ENCODE measurements around the gene SATB1. TPM values are rescaled to one million over a fixed set of nuclear protein-coding genes. Genes with fewer than 3 reads are reported as not detected.

The SATB1 gene
- total and polyA plus RNA-seq, 2 of the 8 experiments (the other 6 are each of a cell fraction or from before 2014, with no cell fraction given): 18.8 to 28.0 TPM

DNA sequence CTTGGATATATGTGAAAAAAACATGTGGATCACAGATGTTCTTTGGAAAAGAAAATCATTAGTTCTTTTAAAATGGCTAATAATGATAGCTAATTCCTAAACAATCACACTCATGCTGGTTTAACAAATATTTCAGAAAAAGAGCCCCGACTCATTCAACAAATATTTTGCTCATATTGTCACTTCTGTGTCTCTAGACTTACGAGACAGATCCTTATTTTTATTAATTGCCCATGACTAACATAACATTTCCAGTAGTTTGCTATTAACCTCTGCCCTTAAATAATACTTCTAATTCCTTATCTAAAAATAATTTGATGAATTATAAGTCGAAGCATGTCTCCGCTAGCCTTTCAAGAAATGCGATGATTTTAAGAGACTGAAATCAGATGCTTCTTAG is 70.4 kb downstream of the SATB1 start (continued):
- TF ChIP-seq, protein P1, sequence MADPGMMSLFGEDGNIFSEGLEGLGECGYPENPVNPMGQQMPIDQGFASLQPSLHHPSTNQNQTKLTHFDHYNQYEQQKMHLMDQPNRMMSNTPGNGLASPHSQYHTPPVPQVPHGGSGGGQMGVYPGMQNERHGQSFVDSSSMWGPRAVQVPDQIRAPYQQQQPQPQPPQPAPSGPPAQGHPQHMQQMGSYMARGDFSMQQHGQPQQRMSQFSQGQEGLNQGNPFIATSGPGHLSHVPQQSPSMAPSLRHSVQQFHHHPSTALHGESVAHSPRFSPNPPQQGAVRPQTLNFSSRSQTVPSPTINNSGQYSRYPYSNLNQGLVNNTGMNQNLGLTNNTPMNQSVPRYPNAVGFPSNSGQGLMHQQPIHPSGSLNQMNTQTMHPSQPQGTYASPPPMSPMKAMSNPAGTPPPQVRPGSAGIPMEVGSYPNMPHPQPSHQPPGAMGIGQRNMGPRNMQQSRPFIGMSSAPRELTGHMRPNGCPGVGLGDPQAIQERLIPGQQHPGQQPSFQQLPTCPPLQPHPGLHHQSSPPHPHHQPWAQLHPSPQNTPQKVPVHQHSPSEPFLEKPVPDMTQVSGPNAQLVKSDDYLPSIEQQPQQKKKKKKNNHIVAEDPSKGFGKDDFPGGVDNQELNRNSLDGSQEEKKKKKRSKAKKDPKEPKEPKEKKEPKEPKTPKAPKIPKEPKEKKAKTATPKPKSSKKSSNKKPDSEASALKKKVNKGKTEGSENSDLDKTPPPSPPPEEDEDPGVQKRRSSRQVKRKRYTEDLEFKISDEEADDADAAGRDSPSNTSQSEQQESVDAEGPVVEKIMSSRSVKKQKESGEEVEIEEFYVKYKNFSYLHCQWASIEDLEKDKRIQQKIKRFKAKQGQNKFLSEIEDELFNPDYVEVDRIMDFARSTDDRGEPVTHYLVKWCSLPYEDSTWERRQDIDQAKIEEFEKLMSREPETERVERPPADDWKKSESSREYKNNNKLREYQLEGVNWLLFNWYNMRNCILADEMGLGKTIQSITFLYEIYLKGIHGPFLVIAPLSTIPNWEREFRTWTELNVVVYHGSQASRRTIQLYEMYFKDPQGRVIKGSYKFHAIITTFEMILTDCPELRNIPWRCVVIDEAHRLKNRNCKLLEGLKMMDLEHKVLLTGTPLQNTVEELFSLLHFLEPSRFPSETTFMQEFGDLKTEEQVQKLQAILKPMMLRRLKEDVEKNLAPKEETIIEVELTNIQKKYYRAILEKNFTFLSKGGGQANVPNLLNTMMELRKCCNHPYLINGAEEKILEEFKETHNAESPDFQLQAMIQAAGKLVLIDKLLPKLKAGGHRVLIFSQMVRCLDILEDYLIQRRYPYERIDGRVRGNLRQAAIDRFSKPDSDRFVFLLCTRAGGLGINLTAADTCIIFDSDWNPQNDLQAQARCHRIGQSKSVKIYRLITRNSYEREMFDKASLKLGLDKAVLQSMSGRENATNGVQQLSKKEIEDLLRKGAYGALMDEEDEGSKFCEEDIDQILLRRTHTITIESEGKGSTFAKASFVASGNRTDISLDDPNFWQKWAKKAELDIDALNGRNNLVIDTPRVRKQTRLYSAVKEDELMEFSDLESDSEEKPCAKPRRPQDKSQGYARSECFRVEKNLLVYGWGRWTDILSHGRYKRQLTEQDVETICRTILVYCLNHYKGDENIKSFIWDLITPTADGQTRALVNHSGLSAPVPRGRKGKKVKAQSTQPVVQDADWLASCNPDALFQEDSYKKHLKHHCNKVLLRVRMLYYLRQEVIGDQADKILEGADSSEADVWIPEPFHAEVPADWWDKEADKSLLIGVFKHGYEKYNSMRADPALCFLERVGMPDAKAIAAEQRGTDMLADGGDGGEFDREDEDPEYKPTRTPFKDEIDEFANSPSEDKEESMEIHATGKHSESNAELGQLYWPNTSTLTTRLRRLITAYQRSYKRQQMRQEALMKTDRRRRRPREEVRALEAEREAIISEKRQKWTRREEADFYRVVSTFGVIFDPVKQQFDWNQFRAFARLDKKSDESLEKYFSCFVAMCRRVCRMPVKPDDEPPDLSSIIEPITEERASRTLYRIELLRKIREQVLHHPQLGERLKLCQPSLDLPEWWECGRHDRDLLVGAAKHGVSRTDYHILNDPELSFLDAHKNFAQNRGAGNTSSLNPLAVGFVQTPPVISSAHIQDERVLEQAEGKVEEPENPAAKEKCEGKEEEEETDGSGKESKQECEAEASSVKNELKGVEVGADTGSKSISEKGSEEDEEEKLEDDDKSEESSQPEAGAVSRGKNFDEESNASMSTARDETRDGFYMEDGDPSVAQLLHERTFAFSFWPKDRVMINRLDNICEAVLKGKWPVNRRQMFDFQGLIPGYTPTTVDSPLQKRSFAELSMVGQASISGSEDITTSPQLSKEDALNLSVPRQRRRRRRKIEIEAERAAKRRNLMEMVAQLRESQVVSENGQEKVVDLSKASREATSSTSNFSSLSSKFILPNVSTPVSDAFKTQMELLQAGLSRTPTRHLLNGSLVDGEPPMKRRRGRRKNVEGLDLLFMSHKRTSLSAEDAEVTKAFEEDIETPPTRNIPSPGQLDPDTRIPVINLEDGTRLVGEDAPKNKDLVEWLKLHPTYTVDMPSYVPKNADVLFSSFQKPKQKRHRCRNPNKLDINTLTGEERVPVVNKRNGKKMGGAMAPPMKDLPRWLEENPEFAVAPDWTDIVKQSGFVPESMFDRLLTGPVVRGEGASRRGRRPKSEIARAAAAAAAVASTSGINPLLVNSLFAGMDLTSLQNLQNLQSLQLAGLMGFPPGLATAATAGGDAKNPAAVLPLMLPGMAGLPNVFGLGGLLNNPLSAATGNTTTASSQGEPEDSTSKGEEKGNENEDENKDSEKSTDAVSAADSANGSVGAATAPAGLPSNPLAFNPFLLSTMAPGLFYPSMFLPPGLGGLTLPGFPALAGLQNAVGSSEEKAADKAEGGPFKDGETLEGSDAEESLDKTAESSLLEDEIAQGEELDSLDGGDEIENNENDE (IDR thresholded peaks at IDR 0.05; ENCODE audit: insufficient replicate concordance, low read length): no peak
- TF ChIP-seq HDAC6 (IDR thresholded peaks at IDR 0.05; ENCODE audit: low read depth, low read length) (no peak), EZH2 (IDR thresholded peaks at IDR 0.05; ENCODE audit: low read depth, low read length, severe bottlenecking) (no peak), GTF2F1 (IDR thresholded peaks at IDR 0.05; ENCODE audit: borderline replicate concordance, low read depth, low read length) (no peak), CBX8 (IDR thresholded peaks at IDR 0.05; ENCODE audit: borderline replicate concordance, low read depth, low read length) (no peak), FOSL1 (IDR thresholded peaks at IDR 0.05; ENCODE audit: insufficient read depth, low read depth, low read length) (no peak)

Data from H1 (cell line).